Measurements from ENCODE around the gene KIAA0586. TPM values are rescaled to one million over a fixed set of nuclear protein-coding genes. Genes with fewer than 3 reads are reported as not detected.

KIAA0586 gene
- total RNA-seq, 1 experiment from 2014 or later: 20.9 TPM

GRCh38 chr14:58574623-58575022, 147.1 kb downstream of the KIAA0586 start:
- H3K27me3 Mint-ChIP-seq (ENCODE audit: low read depth): no peaks in the 10 kb centered on the region
- no peak overlapping the region for H3K27ac Mint-ChIP-seq
- Histone ChIP-seq H3K4me1 (ENCODE audit: insufficient read depth, low read length) (peaks cover 2% of the 10 kb centered on the region; the same call in 1 of the 2 replicates), H3K23me2 (ENCODE audit: insufficient read length, low read depth, low read length, poor library complexity, severe bottlenecking) (no peaks in the 10 kb centered on the region), H3K14ac (ENCODE audit: insufficient read depth, low read length) (no peak overlapping the region), H3K18ac (ENCODE audit: insufficient read length, low read depth, low read length) (no peak overlapping the region), H3K56ac (ENCODE audit: insufficient read length, low read depth, low read length) (no peak overlapping the region), H3K4ac (ENCODE audit: low read depth, low read length) (no peak overlapping the region), H3K23ac (ENCODE audit: insufficient read length, low read depth, low read length) (no peak overlapping the region), H2AK5ac (ENCODE audit: insufficient read length, low read length) (no peak overlapping the region), H2BK20ac (ENCODE audit: low read depth, low read length, poor library complexity, severe bottlenecking) (no peak overlapping the region), H2BK5ac (ENCODE audit: insufficient read length, low read length) (no peak overlapping the region), H3K27ac (ENCODE audit: insufficient read length, low read depth, low read length) (no peak overlapping the region), H3K79me1 (ENCODE audit: insufficient read depth, low read depth, low read length, poor library complexity, severe bottlenecking) (no peaks in the 10 kb centered on the region), H4K8ac (replicated peaks; ENCODE audit: insufficient read length, low read depth, low read length) (no peak overlapping the region), H2AFZ (ENCODE audit: low read length) (no peak overlapping the region), H4K91ac (ENCODE audit: insufficient read length, low read depth, low read length) (no peak overlapping the region), H2BK15ac (ENCODE audit: low read depth, low read length) (no peak overlapping the region), H3K79me2 (ENCODE audit: insufficient read depth, low read length) (no peaks in the 10 kb centered on the region), H2BK12ac (ENCODE audit: insufficient read length, low read depth, low read length) (no peak overlapping the region), H3T11ph (ENCODE audit: low read length) (no peak overlapping the region), H4K5ac (ENCODE audit: insufficient read length, low read depth, low read length) (no peak overlapping the region), H3K27me3 (ENCODE audit: insufficient read depth, low read length) (no peaks in the 10 kb centered on the region), H2BK120ac (ENCODE audit: low read depth, low read length, poor library complexity, severe bottlenecking) (no peak overlapping the region), H3K4me2 (ENCODE audit: insufficient read depth, insufficient read length, low read length) (no peak overlapping the region), H3K9ac (ENCODE audit: extremely low read depth, insufficient read length, low read length) (no peak overlapping the region), H4K20me1 (ENCODE audit: control insufficient read depth, insufficient read depth, insufficient read length) (peaks cover 2% of the 10 kb centered on the region), H3K9me3 (ENCODE audit: control insufficient read depth, low read depth, low read length) (no peaks in the 10 kb centered on the region)
- DNase-seq: no peak
- H3K36me3 Mint-ChIP-seq (ENCODE audit: insufficient read depth in 1 of 3, low read depth in 3 of 3): no peaks in the 10 kb centered on the region
- no peaks in the 10 kb centered on the region for H3K9me3 Mint-ChIP-seq
- peaks cover 6 to 8% of the 10 kb centered on the region in 2 experiments; a peak in 2 of 4 replicates for H3K4me1 Mint-ChIP-seq
- no CpG with 5 or more reads among the region's 2 CpGs for WGBS (ENCODE audit: extremely low coverage, insufficient read length, low lambda C conversion rate)
- peak; percentile 53 for TF ChIP-seq CTCF (conservative IDR thresholded peaks at IDR 0.05)
- H3K4me3 Mint-ChIP-seq: no peak overlapping the region
